HepG2 (cell line): ENCODE results near the gene MX2. TPM values are rescaled to one million over a fixed set of nuclear protein-coding genes. Genes with fewer than 3 reads are reported as not detected.

Source experiments
- FOSL1 ChIP-seq: sonication (generic); formaldehyde crosslinking; IDR thresholded peaks from 2 replicates; pipeline ENCODE4 v1.9.0; 2021; ENCODE audit warnings: missing genetic modification reagents, borderline replicate concordance
- HOXA5 ChIP-seq: sonication (generic); formaldehyde crosslinking; IDR thresholded peaks from 2 replicates; pipeline ENCODE4 v1.4.0; 2020; ENCODE audit warnings: missing genetic modification reagents
- MAFF ChIP-seq: IDR thresholded peaks from 2 replicates; pipeline ENCODE4 v1.6.1; 2011; ENCODE audit warnings: low read depth, low read length, improper control_type of control experiment
- MATR3 ChIP-seq: sonication (generic); formaldehyde crosslinking; IDR thresholded peaks from 2 replicates; pipeline ENCODE4 v1.4.0; 2020; ENCODE audit warnings: missing genetic modification reagents
- NFE2 ChIP-seq: sonication (generic); formaldehyde crosslinking; IDR thresholded peaks from 2 replicates; pipeline ENCODE4 v1.4.0; 2020; ENCODE audit warnings: missing genetic modification reagents
- NFE2L1 ChIP-seq: sonication (generic); formaldehyde crosslinking; IDR thresholded peaks from 2 replicates; pipeline ENCODE4 v1.4.0; 2020; ENCODE audit warnings: missing genetic modification reagents, mild to moderate bottlenecking, borderline replicate concordance
- RBM39 ChIP-seq: fragments of 200-400 bp; formaldehyde crosslinking; IDR thresholded peaks from one replicate; pipeline ENCODE4 v1.6.1; 2018; ENCODE audit warnings: antibody characterized with exemption, mild to moderate bottlenecking, low read depth, low read length; ENCODE audit not compliant: poor library complexity, severe bottlenecking
- RORA ChIP-seq: sonication (generic); formaldehyde crosslinking; IDR thresholded peaks from 2 replicates; pipeline ENCODE4 v1.5.0; 2020; ENCODE audit warnings: mild to moderate bottlenecking, missing genetic modification reagents, moderate library complexity
- SALL1 ChIP-seq: sonication (generic); formaldehyde crosslinking; IDR thresholded peaks from 2 replicates; pipeline ENCODE4 v1.8.0; 2022; ENCODE audit warnings: mild to moderate bottlenecking, missing genetic modification reagents
- SSRP1 ChIP-seq: IDR thresholded peaks from 2 replicates; pipeline ENCODE4 v1.6.1; 2016; ENCODE audit warnings: control low read depth
- ZNF143 ChIP-seq: sonication (generic); formaldehyde crosslinking; IDR thresholded peaks from 2 replicates; pipeline ENCODE4 v1.4.0; 2020; ENCODE audit warnings: missing genetic modification reagents
- ZNF3 ChIP-seq: IDR thresholded peaks from 2 replicates; pipeline ENCODE4 v1.7.0; 2017; ENCODE audit warnings: inconsistent platforms
- ZNF558 ChIP-seq: sonication (generic); formaldehyde crosslinking; IDR thresholded peaks from 2 replicates; pipeline ENCODE4 v1.9.0; 2022; ENCODE audit warnings: mild to moderate bottlenecking, missing genetic modification reagents, borderline replicate concordance
- ZNF674 ChIP-seq: sonication (generic); formaldehyde crosslinking; IDR thresholded peaks from 2 replicates; pipeline ENCODE4 v1.5.0; 2020; ENCODE audit warnings: low read depth, mild to moderate bottlenecking, missing genetic modification reagents
- ZNF841 ChIP-seq: sonication (generic); formaldehyde crosslinking; IDR thresholded peaks from 2 replicates; pipeline ENCODE4 v1.8.1; 2023; ENCODE audit warnings: missing genetic modification reagents, borderline replicate concordance
- ZZZ3 ChIP-seq: sonication (generic); formaldehyde crosslinking; IDR thresholded peaks from 2 replicates; pipeline ENCODE4 v1.4.0; 2020; ENCODE audit warnings: missing genetic modification reagents, mild to moderate bottlenecking, borderline replicate concordance
- polyA plus RNA-seq, 8 experiments: library from polyadenylated mRNA; depleted of rRNA in 3 of 8; stranded (reverse) in 7 of 8; unstranded in 1 of 8; fragments of >200 nt; fragmentation: Illumina TruSeq in 4 of 8; extraction: Trizol in 4 of 8; gene quantifications; 2 replicates each; pipeline versions ENCODE4 v1.2.1 to v1.2.3, GENCODE V29; 2011 to 2016; ENCODE audit warnings: low read depth in 4 of 8, missing spikeins in 1 of 8, mixed read lengths in 1 of 8; ENCODE audit not compliant: insufficient read depth in 1 of 8
- total RNA-seq, 5 experiments: library from RNA; depleted of rRNA; stranded (reverse); fragments of >200 nt; fragmentation: Illumina TruSeq; extraction: Trizol; gene quantifications; 2 replicates each; pipeline ENCODE4 v1.2.3, GENCODE V29; 2016; ENCODE audit warnings: low read depth in 1 of 5
- TF ChIP-seq, protein P1 (sequence below), 2 experiments: sonication (generic) in 1 of 2; formaldehyde crosslinking in 1 of 2; IDR thresholded peaks; 2 replicates each; pipeline versions ENCODE4 v1.4.0 to v1.6.1; 2018 to 2020; ENCODE audit warnings: missing genetic modification reagents in 2 of 2, borderline replicate concordance in 1 of 2, low read depth in 1 of 2, mild to moderate bottlenecking in 1 of 2, missing biosample characterization in 1 of 2
- TF ChIP-seq, protein P2 (sequence below): IDR thresholded peaks from 2 replicates; pipeline ENCODE4 v1.6.1; 2016; ENCODE audit warnings: mild to moderate bottlenecking
- TF ChIP-seq, protein P3 (sequence below): IDR thresholded peaks from 2 replicates; pipeline ENCODE4 v1.6.1; 2018; ENCODE audit warnings: missing genetic modification reagents, mild to moderate bottlenecking, missing compliant biosample characterization
- TF ChIP-seq, protein P4 (sequence below): sonication (generic); formaldehyde crosslinking; IDR thresholded peaks from 2 replicates; pipeline ENCODE4 v1.9.0; 2021; ENCODE audit warnings: missing genetic modification reagents, borderline replicate concordance
- TF ChIP-seq, protein P5 (sequence below): sonication (generic); formaldehyde crosslinking; IDR thresholded peaks from 2 replicates; pipeline ENCODE4 v1.8.0; 2022; ENCODE audit warnings: missing genetic modification reagents, low read depth, mild to moderate bottlenecking, borderline replicate concordance
- TF ChIP-seq, protein P6 (sequence below): sonication (generic); formaldehyde crosslinking; IDR thresholded peaks from 2 replicates; pipeline ENCODE4 v1.4.0; 2020; ENCODE audit warnings: missing genetic modification reagents; ENCODE audit errors: not compliant biosample characterization

MX2 gene
- total and polyA plus RNA-seq, 2 of the 13 experiments (the other 11 are each of a cell fraction or from before 2014, with no cell fraction given): 24.0 to 35.7 TPM

DNA sequence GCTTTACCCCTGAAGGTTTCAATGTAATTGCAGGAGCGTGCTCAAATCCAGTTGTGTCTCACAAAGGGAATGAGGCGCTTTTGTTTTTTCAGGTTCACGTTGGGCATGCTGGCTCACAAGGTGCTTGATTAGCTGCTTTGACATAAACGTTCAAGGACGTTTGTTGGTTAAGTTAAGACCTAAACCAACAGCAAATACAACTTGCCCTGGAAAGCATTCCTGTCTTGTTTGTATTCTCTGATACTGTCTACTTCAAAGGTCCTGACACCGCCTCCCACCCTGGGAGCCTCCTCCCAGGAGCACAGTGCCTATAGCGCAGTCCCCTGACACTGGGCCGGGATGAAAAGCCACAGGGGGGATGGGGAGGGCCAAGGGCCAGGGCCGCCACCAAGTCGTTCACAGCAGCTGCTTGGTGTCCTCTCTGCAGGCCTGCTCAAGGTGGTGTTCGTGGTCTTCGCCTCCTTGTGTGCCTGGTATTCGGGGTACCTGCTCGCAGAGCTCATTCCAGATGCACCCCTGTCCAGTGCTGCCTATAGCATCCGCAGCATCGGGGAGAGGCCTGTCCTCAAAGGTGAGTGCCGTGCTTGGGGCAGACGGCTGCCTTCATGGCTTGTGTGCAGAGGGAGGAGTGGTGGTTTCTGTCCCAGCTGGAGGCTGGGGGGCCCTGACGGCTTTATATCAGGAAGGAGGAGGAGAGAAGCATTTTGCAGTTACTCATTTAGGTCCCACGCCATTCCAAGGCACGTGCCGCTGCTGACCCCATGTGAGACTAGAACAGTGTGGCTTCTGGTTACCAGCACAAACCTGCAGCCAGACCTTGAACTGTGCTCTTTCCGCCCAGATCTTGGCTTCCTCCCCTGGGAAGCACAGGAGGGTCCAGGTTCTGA, 39.1 kb upstream of the MX2 start (continued):
- TF ChIP-seq, protein P1, sequence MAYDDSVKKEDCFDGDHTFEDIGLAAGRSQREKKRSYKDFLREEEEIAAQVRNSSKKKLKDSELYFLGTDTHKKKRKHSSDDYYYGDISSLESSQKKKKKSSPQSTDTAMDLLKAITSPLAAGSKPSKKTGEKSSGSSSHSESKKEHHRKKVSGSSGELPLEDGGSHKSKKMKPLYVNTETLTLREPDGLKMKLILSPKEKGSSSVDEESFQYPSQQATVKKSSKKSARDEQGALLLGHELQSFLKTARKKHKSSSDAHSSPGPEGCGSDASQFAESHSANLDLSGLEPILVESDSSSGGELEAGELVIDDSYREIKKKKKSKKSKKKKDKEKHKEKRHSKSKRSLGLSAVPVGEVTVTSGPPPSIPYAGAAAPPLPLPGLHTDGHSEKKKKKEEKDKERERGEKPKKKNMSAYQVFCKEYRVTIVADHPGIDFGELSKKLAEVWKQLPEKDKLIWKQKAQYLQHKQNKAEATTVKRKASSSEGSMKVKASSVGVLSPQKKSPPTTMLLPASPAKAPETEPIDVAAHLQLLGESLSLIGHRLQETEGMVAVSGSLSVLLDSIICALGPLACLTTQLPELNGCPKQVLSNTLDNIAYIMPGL (CRISPR knock-in tag; IDR thresholded peaks at IDR 0.05; ENCODE audit: borderline replicate concordance in 1 of 2, low read depth in 1 of 2): 0 out of 4 replicates have a peak, but pooled peaks of 1 of the 2 experiments have one; percentile 18
- TF ChIP-seq RORA (CRISPR knock-in tag) (no peak), FOSL1 (CRISPR knock-in tag) (no peak), MAFF (peak; percentile 83), RBM39 (no peak), SSRP1 (CRISPR knock-in tag) (no peak; the same call in 1 of the 2 replicates), ZNF558 (CRISPR knock-in tag) (no peak), ZNF143 (CRISPR knock-in tag) (no peak), ZNF841 (CRISPR knock-in tag) (no peak), ZNF674 (CRISPR knock-in tag) (no peak), MATR3 (CRISPR knock-in tag) (no peak), ZZZ3 (CRISPR knock-in tag) (no peak), NFE2 (CRISPR knock-in tag) (no peak), ZNF3 (CRISPR knock-in tag) (no peak), NFE2L1 (peak; percentile 93; the same call in 1 of the 2 replicates), HOXA5 (CRISPR knock-in tag) (no peak; the same call in 1 of the 2 replicates), SALL1 (CRISPR knock-in tag) (peak; percentile 89)
- TF ChIP-seq, protein P2, sequence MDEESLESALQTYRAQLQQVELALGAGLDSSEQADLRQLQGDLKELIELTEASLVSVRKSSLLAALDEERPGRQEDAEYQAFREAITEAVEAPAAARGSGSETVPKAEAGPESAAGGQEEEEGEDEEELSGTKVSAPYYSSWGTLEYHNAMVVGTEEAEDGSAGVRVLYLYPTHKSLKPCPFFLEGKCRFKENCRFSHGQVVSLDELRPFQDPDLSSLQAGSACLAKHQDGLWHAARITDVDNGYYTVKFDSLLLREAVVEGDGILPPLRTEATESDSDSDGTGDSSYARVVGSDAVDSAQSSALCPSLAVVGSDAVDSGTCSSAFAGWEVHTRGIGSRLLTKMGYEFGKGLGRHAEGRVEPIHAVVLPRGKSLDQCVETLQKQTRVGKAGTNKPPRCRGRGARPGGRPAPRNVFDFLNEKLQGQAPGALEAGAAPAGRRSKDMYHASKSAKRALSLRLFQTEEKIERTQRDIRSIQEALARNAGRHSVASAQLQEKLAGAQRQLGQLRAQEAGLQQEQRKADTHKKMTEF (CRISPR knock-in tag): peak; percentile 58; the same call in 1 of the 2 replicates
- TF ChIP-seq, protein P3, sequence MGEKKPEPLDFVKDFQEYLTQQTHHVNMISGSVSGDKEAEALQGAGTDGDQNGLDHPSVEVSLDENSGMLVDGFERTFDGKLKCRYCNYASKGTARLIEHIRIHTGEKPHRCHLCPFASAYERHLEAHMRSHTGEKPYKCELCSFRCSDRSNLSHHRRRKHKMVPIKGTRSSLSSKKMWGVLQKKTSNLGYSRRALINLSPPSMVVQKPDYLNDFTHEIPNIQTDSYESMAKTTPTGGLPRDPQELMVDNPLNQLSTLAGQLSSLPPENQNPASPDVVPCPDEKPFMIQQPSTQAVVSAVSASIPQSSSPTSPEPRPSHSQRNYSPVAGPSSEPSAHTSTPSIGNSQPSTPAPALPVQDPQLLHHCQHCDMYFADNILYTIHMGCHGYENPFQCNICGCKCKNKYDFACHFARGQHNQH (CRISPR knock-in tag): peak; percentile 43; the same call in 1 of the 2 replicates
- TF ChIP-seq, protein P4, sequence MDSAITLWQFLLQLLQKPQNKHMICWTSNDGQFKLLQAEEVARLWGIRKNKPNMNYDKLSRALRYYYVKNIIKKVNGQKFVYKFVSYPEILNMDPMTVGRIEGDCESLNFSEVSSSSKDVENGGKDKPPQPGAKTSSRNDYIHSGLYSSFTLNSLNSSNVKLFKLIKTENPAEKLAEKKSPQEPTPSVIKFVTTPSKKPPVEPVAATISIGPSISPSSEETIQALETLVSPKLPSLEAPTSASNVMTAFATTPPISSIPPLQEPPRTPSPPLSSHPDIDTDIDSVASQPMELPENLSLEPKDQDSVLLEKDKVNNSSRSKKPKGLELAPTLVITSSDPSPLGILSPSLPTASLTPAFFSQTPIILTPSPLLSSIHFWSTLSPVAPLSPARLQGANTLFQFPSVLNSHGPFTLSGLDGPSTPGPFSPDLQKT: no peak
- TF ChIP-seq, protein P5, sequence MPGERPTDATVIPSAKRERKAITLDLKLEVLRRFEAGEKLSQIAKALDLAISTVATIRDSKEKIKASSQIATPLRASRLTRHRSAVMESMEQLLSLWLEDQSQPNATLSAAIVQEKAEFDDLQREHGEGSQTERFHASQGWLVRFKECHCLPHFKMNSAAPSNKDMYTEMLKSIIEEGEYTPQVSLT (CRISPR knock-in tag): no peak
- TF ChIP-seq, protein P6, sequence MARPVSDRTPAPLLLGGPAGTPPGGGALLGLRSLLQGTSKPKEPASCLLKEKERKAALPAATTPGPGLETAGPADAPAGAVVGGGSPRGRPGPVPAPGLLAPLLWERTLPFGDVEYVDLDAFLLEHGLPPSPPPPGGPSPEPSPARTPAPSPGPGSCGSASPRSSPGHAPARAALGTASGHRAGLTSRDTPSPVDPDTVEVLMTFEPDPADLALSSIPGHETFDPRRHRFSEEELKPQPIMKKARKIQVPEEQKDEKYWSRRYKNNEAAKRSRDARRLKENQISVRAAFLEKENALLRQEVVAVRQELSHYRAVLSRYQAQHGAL (CRISPR knock-in tag): no peak
